Panc1 (cell line): Measurements from ENCODE around the gene RAI2. TPM values are rescaled to one million over a fixed set of nuclear protein-coding genes. Genes with fewer than 3 reads are reported as not detected.

Experiments
- ATAC-seq: fragments of 200-7000 bp; cut with Tn5 transposase; 2 replicates; pipeline ENCODE4 v1.9.1; 2020; ENCODE audit warnings: mild to moderate bottlenecking, moderate library complexity
- BruUV-seq: library from RNA; stranded (reverse); fragments of 400-500 nt; replicated peaks from 2 replicates; lab custom pipeline; 2021; lab: Mats Ljungman, UMichigan
- CTCF ChIA-PET: fragments of 300-600 bp; sonication (Branson Sonifier 250); formaldehyde crosslinking; loops from one replicate; lab custom pipeline; 2022; ENCODE audit warnings: antibody characterized with exemption; lab: Charles Lee
- POLR2A ChIA-PET: fragments of 300-600 bp; sonication (Branson Sonifier 250); formaldehyde crosslinking; loops from one replicate; lab custom pipeline; 2022; ENCODE audit warnings: antibody characterized with exemption; lab: Charles Lee
- DNase-seq: peaks from one replicate; pipeline ENCODE4 v3.0.0-alpha.2; 2010; ENCODE audit warnings: low read depth, low spot score
- H3K27ac ChIP-seq: 2 replicates; pipeline ENCODE4 v1.5.1; 2011; ENCODE audit warnings: mild to moderate bottlenecking, low read length, inconsistent platforms
- H3K27me3 ChIP-seq: fragments of 200-500 bp; sonication (Bioruptor generic); 2 replicates; pipeline ENCODE4 v1.6.0; 2014; ENCODE audit warnings: low read length, inconsistent platforms; ENCODE audit not compliant: control insufficient read depth, insufficient read depth
- H3K36me3 ChIP-seq: fragments of 200-500 bp; sonication (Bioruptor generic); 2 replicates; pipeline ENCODE4 v1.5.1; 2014; ENCODE audit warnings: inconsistent platforms, mild to moderate bottlenecking, low read length, moderate library complexity; ENCODE audit not compliant: control insufficient read depth, insufficient read depth
- H3K4me1 ChIP-seq: 2 replicates; pipeline ENCODE4 v1.5.1; 2011; ENCODE audit warnings: inconsistent platforms, mild to moderate bottlenecking, low read length, moderate library complexity; ENCODE audit not compliant: control insufficient read depth, insufficient read depth
- H3K4me3 ChIP-seq, 2 experiments: 2 replicates each; pipeline ENCODE4 v1.5.1; 2011 to 2012; ENCODE audit warnings: low read depth in 2 of 2, low read length in 2 of 2, mild to moderate bottlenecking in 2 of 2, inconsistent platforms in 1 of 2, moderate library complexity in 1 of 2
- H3K9me3 ChIP-seq: fragments of 200-500 bp; sonication (Bioruptor generic); 2 replicates; pipeline ENCODE4 v1.5.1; 2014; ENCODE audit warnings: low read depth, mild to moderate bottlenecking, inconsistent platforms, low read length, moderate library complexity; ENCODE audit not compliant: control insufficient read depth, insufficient read depth
- POLR2AphosphoS5 ChIP-seq: IDR thresholded peaks from 2 replicates; pipeline ENCODE4 v1.6.1; 2012; ENCODE audit warnings: mild to moderate bottlenecking, low read depth, low read length, moderate library complexity
- SIN3A ChIP-seq: IDR thresholded peaks from 2 replicates; pipeline ENCODE4 v1.6.1; 2012; ENCODE audit warnings: low read depth, mild to moderate bottlenecking, low read length, moderate library complexity, borderline replicate concordance; ENCODE audit not compliant: insufficient read depth
- TCF7L2 ChIP-seq: IDR thresholded peaks from 2 replicates; pipeline ENCODE4 v1.6.1; 2011; ENCODE audit warnings: mild to moderate bottlenecking, low read depth, low read length, inconsistent platforms
- in situ Hi-C: cut with HindIII; loops from 2 replicates; pipeline ENCODE4 v1.10.0; 2016; ENCODE audit warnings: low sequenced_read_pairs, low pct_unique_long_range_greater_than_20kb
- intact Hi-C: fragments of 100-400 bp; cut with micrococcal nuclease; formaldehyde crosslinking; loops from one replicate; pipeline ENCODE4 v1.10.0; 2022; ENCODE audit not compliant: unreplicated experiment
- total RNA-seq: library from RNA; stranded (reverse); gene quantifications from one replicate; pipeline ENCODE4 v1.2.1, GENCODE V29; 2021; ENCODE audit not compliant: unreplicated experiment
- TF ChIP-seq, protein P1 (sequence below): fragments of 450-650 bp; IDR thresholded peaks from 2 replicates; pipeline ENCODE4 v1.5.1; 2017; ENCODE audit warnings: mild to moderate bottlenecking
- TF ChIP-seq, protein P2 (sequence below), 2 experiments: IDR thresholded peaks; 2 replicates each; pipeline ENCODE4 v1.6.1; 2011 to 2012; ENCODE audit warnings: low read depth in 2 of 2, control low read depth in 1 of 2, low read length in 1 of 2, mild to moderate bottlenecking in 1 of 2, moderate library complexity in 1 of 2; ENCODE audit not compliant: insufficient read depth in 1 of 2

RAI2 gene
- total RNA-seq, 1 experiment from 2014 or later, result 0.13 TPM

- H3K9me3 ChIP-seq, result no peaks in the 10 kb centered on the region
- TF ChIP-seq, protein P1, sequence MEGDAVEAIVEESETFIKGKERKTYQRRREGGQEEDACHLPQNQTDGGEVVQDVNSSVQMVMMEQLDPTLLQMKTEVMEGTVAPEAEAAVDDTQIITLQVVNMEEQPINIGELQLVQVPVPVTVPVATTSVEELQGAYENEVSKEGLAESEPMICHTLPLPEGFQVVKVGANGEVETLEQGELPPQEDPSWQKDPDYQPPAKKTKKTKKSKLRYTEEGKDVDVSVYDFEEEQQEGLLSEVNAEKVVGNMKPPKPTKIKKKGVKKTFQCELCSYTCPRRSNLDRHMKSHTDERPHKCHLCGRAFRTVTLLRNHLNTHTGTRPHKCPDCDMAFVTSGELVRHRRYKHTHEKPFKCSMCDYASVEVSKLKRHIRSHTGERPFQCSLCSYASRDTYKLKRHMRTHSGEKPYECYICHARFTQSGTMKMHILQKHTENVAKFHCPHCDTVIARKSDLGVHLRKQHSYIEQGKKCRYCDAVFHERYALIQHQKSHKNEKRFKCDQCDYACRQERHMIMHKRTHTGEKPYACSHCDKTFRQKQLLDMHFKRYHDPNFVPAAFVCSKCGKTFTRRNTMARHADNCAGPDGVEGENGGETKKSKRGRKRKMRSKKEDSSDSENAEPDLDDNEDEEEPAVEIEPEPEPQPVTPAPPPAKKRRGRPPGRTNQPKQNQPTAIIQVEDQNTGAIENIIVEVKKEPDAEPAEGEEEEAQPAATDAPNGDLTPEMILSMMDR, result no peak
- TF ChIP-seq SIN3A, result no peak
- no peak for TF ChIP-seq TCF7L2
- TF ChIP-seq, protein P2, sequence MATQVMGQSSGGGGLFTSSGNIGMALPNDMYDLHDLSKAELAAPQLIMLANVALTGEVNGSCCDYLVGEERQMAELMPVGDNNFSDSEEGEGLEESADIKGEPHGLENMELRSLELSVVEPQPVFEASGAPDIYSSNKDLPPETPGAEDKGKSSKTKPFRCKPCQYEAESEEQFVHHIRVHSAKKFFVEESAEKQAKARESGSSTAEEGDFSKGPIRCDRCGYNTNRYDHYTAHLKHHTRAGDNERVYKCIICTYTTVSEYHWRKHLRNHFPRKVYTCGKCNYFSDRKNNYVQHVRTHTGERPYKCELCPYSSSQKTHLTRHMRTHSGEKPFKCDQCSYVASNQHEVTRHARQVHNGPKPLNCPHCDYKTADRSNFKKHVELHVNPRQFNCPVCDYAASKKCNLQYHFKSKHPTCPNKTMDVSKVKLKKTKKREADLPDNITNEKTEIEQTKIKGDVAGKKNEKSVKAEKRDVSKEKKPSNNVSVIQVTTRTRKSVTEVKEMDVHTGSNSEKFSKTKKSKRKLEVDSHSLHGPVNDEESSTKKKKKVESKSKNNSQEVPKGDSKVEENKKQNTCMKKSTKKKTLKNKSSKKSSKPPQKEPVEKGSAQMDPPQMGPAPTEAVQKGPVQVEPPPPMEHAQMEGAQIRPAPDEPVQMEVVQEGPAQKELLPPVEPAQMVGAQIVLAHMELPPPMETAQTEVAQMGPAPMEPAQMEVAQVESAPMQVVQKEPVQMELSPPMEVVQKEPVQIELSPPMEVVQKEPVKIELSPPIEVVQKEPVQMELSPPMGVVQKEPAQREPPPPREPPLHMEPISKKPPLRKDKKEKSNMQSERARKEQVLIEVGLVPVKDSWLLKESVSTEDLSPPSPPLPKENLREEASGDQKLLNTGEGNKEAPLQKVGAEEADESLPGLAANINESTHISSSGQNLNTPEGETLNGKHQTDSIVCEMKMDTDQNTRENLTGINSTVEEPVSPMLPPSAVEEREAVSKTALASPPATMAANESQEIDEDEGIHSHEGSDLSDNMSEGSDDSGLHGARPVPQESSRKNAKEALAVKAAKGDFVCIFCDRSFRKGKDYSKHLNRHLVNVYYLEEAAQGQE (IDR thresholded peaks at IDR 0.05; ENCODE audit: insufficient read depth in 1 of 2, low read depth in 2 of 2, low read length in 1 of 2), result no peak
- TF ChIP-seq POLR2AphosphoS5, result no peak
- H3K4me3 ChIP-seq, result no peak overlapping the region
- ChIA-PET CTCF (no interaction called here), POLR2A (no interaction called here)
- DNase-seq, result no peak
- ATAC-seq, result no peak
- intact Hi-C loops (no loop called here), in situ Hi-C loops (no loop called here)
- BruUV-seq, result no TSS peak
- H3K36me3 ChIP-seq, result no peaks in the 10 kb centered on the region
- H3K27ac ChIP-seq, result no peak overlapping the region
- H3K27me3 ChIP-seq, result no peaks in the 10 kb centered on the region
- H3K4me1 ChIP-seq, result no peaks in the 10 kb centered on the region
Measured at GRCh38 chrX:17773221-17773876, 87.7 kb downstream of the RAI2 start.

DNA sequence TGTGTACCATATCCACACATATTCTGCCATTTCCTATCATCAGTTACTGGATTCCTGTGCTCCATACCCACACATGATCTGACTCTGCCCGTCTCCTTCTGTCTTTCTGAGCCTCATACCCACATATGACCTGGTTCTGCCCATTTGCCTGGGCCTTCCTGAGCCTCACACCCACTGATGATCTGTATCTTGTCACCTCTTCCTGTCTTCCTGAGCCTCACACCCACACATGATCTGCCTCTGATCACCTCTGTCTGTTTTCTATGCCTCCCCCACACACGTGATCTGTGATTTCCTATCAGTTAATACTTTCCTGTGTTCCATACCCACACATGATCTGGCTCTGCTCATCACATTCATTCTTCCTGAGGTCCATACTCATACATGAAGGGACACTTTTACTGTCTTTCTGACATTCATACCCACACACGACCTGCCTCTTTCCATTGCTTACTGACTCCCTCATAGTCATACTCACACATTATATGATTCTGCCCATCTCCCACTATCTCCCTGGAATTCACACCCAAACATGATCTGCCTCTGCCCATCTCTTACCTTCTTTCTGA lies 91.3 kb downstream of the RAI2 start:
- ChIA-PET CTCF (no interaction called here), POLR2A (no interaction called here)
- TF ChIP-seq, protein P1, result no peak
- TF ChIP-seq TCF7L2 (no peak), SIN3A (no peak), POLR2AphosphoS5 (no peak)
- TF ChIP-seq, protein P2 (IDR thresholded peaks at IDR 0.05; ENCODE audit: insufficient read depth in 1 of 2, low read depth in 2 of 2, low read length in 1 of 2), result no peak
- ATAC-seq, result no peak
- no peaks in the 10 kb centered on the region for H3K9me3 ChIP-seq
- H3K36me3 ChIP-seq, result no peaks in the 10 kb centered on the region
- H3K4me3 ChIP-seq, result no peak overlapping the region
- no peaks in the 10 kb centered on the region for H3K4me1 ChIP-seq
- no peak for DNase-seq
- no peak overlapping the region for H3K27ac ChIP-seq
- intact Hi-C loops, result no loop called here
- in situ Hi-C loops, result no loop called here
- H3K27me3 ChIP-seq, result no peaks in the 10 kb centered on the region
- no TSS peak for BruUV-seq
